ENCODE results near the gene FAM50B. TPM values are rescaled to one million over a fixed set of nuclear protein-coding genes. Genes with fewer than 3 reads are reported as not detected.

FAM50B gene
- total RNA-seq, 1 experiment from 2014 or later: not detected

- in situ Hi-C loops (cut with HindIII; ENCODE audit: low sequenced_read_pairs): no loop called here
- no peak for DNase-seq (ENCODE audit: low spot score)
Measured at GRCh38 chr6:3816251-3816650, 32.9 kb upstream of the FAM50B start.

- in situ Hi-C loops (cut with HindIII; ENCODE audit: low sequenced_read_pairs): no loop called here
- DNase-seq (ENCODE audit: low spot score): no peak
Measured at GRCh38 chr6:3819161-3820110, 29.7 kb upstream of the FAM50B start.

- in situ Hi-C loops (cut with HindIII; ENCODE audit: low sequenced_read_pairs): no loop called here
Measured at GRCh38 chr6:3820563-3820962, 28.6 kb upstream of the FAM50B start.

GRCh38 chr6:3822747-3823445 is 26.3 kb upstream of the FAM50B start:
- in situ Hi-C loops (cut with HindIII; ENCODE audit: low sequenced_read_pairs): no loop called here
- DNase-seq (ENCODE audit: low spot score): no peak

More at GRCh38 chr6:3820563-3820962, 28.6 kb upstream of the FAM50B start:
- no peak for DNase-seq (ENCODE audit: low spot score)

- in situ Hi-C loops (cut with HindIII; ENCODE audit: low sequenced_read_pairs): no loop called here
Measured at GRCh38 chr6:3823671-3824070, 25.5 kb upstream of the FAM50B start.

GRCh38 chr6:3825331-3825831 is 23.8 kb upstream of the FAM50B start:
- in situ Hi-C loops (cut with HindIII; ENCODE audit: low sequenced_read_pairs): no loop called here
- DNase-seq (ENCODE audit: low spot score): peak; percentile 78

More at GRCh38 chr6:3823671-3824070, 25.5 kb upstream of the FAM50B start:
- no peak for DNase-seq (ENCODE audit: low spot score)

- peak; percentile 33 for DNase-seq (ENCODE audit: low spot score)
- in situ Hi-C loops (cut with HindIII; ENCODE audit: low sequenced_read_pairs): no loop called here
Measured at GRCh38 chr6:3825851-3826581, 23.2 kb upstream of the FAM50B start.

GRCh38 chr6:3829285-3829684 is 19.9 kb upstream of the FAM50B start:
- in situ Hi-C loops (cut with HindIII; ENCODE audit: low sequenced_read_pairs): no loop called here
- no peak for DNase-seq (ENCODE audit: low spot score)

- DNase-seq (ENCODE audit: low spot score): no peak
- in situ Hi-C loops (cut with HindIII; ENCODE audit: low sequenced_read_pairs): no loop called here
Measured at GRCh38 chr6:3830806-3831205, 18.4 kb upstream of the FAM50B start.

- in situ Hi-C loops (cut with HindIII; ENCODE audit: low sequenced_read_pairs): no loop called here
- DNase-seq (ENCODE audit: low spot score): no peak
Measured at GRCh38 chr6:3831761-3832530, 17.2 kb upstream of the FAM50B start.

- in situ Hi-C loops (cut with HindIII; ENCODE audit: low sequenced_read_pairs): no loop called here
Measured at GRCh38 chr6:3835055-3835731, 14.0 kb upstream of the FAM50B start.

GRCh38 chr6:3835785-3836184 is 13.4 kb upstream of the FAM50B start:
- in situ Hi-C loops (cut with HindIII; ENCODE audit: low sequenced_read_pairs): no loop called here
- DNase-seq (ENCODE audit: low spot score): no peak

More at GRCh38 chr6:3835055-3835731, 14.0 kb upstream of the FAM50B start:
- DNase-seq (ENCODE audit: low spot score): no peak

- no peak for DNase-seq (ENCODE audit: low spot score)
- in situ Hi-C loops (cut with HindIII; ENCODE audit: low sequenced_read_pairs): no loop called here
Measured at GRCh38 chr6:3836566-3836965, 12.6 kb upstream of the FAM50B start.

- no peak for DNase-seq (ENCODE audit: low spot score)
- in situ Hi-C loops (cut with HindIII; ENCODE audit: low sequenced_read_pairs): no loop called here
Measured at GRCh38 chr6:3837781-3838180, 11.4 kb upstream of the FAM50B start.

- DNase-seq (ENCODE audit: low spot score): no peak
- in situ Hi-C loops (cut with HindIII; ENCODE audit: low sequenced_read_pairs): no loop called here
Measured at GRCh38 chr6:3838992-3839867, 9.9 kb upstream of the FAM50B start.

GRCh38 chr6:3841066-3841454 is 8.1 kb upstream of the FAM50B start:
- no peak for DNase-seq (ENCODE audit: low spot score)
- in situ Hi-C loops (cut with HindIII; ENCODE audit: low sequenced_read_pairs): no loop called here

Measured in G401 (cell line).